Subcutaneous abdominal adipose tissue (tissue), 5 donors: ENCODE data around the gene HMGN3.
"Not testable (repeated sequence)": the region's sequence is repeated elsewhere in the genome, so short reads cannot be mapped to it uniquely, and the experiment has no call there.

Experiments
- H3K27ac ChIP-seq: one replicate; pipeline ENCODE4 v1.7.0; 2013; ENCODE audit warnings: low read depth, mild to moderate bottlenecking, inconsistent platforms, low read length, moderate library complexity
- H3K27me3 ChIP-seq, 5 donors: one replicate each; pipeline ENCODE4 v1.7.0; 2013; ENCODE audit warnings: low read length in 5 of 5, inconsistent platforms in 1 of 5; ENCODE audit not compliant: control insufficient read depth in 5 of 5, insufficient read depth in 4 of 5
- H3K36me3 ChIP-seq, 5 donors: one replicate each; pipeline ENCODE4 v1.7.0; 2013; ENCODE audit warnings: low read length in 5 of 5; ENCODE audit not compliant: control insufficient read depth in 5 of 5, insufficient read depth in 5 of 5
- H3K4me1 ChIP-seq, 5 donors: one replicate each; pipeline ENCODE4 v1.7.0; 2013; ENCODE audit warnings: low read length in 5 of 5, mild to moderate bottlenecking in 3 of 5, moderate library complexity in 1 of 5; ENCODE audit not compliant: control insufficient read depth in 5 of 5, insufficient read depth in 5 of 5
- H3K4me3 ChIP-seq, 5 donors: one replicate each; pipeline ENCODE4 v1.7.0; 2013; ENCODE audit warnings: low read length in 5 of 5, low read depth in 1 of 5
- H3K9ac ChIP-seq, 5 donors: one replicate each; pipeline ENCODE4 v1.7.0; 2013; ENCODE audit warnings: low read length in 5 of 5, mild to moderate bottlenecking in 4 of 5, moderate library complexity in 3 of 5
- H3K9me3 ChIP-seq, 5 donors: one replicate each; pipeline ENCODE4 v1.7.0; 2013; ENCODE audit warnings: low read length in 5 of 5; ENCODE audit not compliant: control insufficient read depth in 5 of 5
- donor health status: healthy.
- donor health status: healthy.
- donor health status: healthy.
- donor health status: healthy.
- donor health status: healthy.

HMGN3 gene

DNA sequence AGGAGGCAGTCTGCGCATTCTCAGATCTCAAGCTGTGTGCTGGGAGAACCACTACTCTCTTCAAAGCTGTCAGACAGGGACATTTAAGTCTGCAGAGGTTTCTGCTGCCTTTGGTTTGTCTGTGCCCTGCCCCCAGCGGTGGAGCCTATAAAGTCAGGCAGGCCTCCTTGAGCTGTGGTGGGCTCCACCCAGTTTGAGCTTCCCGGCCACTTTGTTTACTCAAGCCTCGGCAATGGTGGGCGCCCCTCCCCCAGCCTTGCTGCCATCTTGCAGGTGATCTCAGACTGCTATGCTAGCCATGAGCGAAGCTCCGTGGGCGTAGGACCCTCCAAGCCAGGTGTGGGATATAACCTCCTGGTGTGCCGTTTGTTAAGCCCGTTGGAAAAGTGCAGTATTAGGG lies 22.3 kb upstream of the HMGN3 start:
- H3K4me3 ChIP-seq, H3K9ac ChIP-seq, H3K36me3 ChIP-seq, H3K9me3 ChIP-seq, H3K4me1 ChIP-seq, H3K27me3 ChIP-seq, H3K27ac ChIP-seq: not testable (repeated sequence)

DNA sequence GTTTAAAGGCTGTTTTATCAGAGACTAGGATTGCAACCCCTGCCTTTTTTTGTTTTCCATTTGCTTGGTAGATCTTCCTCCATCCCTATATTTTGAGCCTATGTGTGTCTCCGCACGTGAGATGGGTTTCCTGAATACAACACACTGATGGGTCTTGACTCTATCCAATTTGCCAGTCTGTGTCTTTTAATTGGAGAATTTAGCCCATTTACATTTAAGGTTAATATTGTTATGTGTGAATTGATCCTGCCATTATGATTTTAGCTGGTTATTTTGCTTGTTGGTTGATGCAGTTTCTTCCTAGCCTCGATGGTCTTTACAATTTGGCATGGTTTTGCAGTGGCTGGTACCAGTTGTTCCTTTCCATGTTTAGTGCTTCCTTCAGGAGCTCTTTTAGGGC lies 20.6 kb upstream of the HMGN3 start:
- not testable (repeated sequence) for H3K9me3 ChIP-seq, H3K9ac ChIP-seq, H3K4me3 ChIP-seq, H3K27ac ChIP-seq, H3K36me3 ChIP-seq, H3K4me1 ChIP-seq, H3K27me3 ChIP-seq

- H3K9ac ChIP-seq = no peak overlapping the region
- H3K4me1 ChIP-seq = no peaks in the 10 kb centered on the region
- no peaks in the 10 kb centered on the region for H3K36me3 ChIP-seq
- H3K9me3 ChIP-seq = no peaks in the 10 kb centered on the region
- no peaks in the 10 kb centered on the region for H3K27me3 ChIP-seq
- no peak overlapping the region for H3K27ac ChIP-seq
- H3K4me3 ChIP-seq = no peak overlapping the region
These were observed 16.1 kb upstream of the HMGN3 start for GRCh38 chr6:79250559-79250958.

GRCh38 chr6:79250107-79250514 lies 15.6 kb upstream of the HMGN3 start:
- Histone ChIP-seq H3K4me1 (no peaks in the 10 kb centered on the region), H3K4me3 (no peak overlapping the region), H3K27me3 (no peaks in the 10 kb centered on the region)

DNA sequence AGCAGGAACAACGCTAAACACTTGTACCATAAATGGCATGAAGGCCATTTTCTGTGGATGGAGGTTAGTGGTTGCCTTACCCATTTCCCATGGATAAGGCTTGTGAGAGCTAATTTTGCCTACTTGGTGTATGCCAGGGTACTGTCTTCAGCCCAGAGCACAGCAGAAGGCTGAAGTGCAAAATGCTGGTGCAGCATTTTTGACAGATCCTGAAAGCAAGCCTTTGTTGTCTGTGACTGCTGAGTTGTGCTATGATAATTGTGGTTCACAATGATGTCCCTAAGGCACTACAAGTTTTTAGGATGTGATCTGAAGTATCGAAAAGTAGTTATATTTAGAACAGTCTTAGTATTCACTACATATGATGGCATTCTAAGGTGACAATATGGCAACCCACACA lies 14.7 kb upstream of the HMGN3 start:
- Histone ChIP-seq H3K4me3 (no peak overlapping the region), H3K4me1 (no peaks in the 10 kb centered on the region), H3K9ac (no peak overlapping the region), H3K27me3 (no peaks in the 10 kb centered on the region), H3K9me3 (no peaks in the 10 kb centered on the region), H3K27ac (no peak overlapping the region), H3K36me3 (peaks cover 0 to 3% (median 0%) of the 10 kb centered on the region in 5 donors)

More at GRCh38 chr6:79250107-79250514, 15.6 kb upstream of the HMGN3 start:
- Histone ChIP-seq H3K9ac (no peak overlapping the region), H3K27ac (no peak overlapping the region), H3K36me3 (peaks cover 0 to 3% (median 0%) of the 10 kb centered on the region in 5 donors), H3K9me3 (no peaks in the 10 kb centered on the region)

GRCh38 chr6:79246891-79247290 lies 12.4 kb upstream of the HMGN3 start:
- no peak overlapping the region for H3K4me3 ChIP-seq
- H3K9me3 ChIP-seq = no peaks in the 10 kb centered on the region
- no peaks in the 10 kb centered on the region for H3K27me3 ChIP-seq
- H3K4me1 ChIP-seq = no peaks in the 10 kb centered on the region
- no peak overlapping the region for H3K9ac ChIP-seq
- peaks cover 0 to 3% (median 0%) of the 10 kb centered on the region in 5 donors for H3K36me3 ChIP-seq
- no peak overlapping the region for H3K27ac ChIP-seq

- Histone ChIP-seq H3K36me3 (peaks cover 0 to 7% (median 0%) of the 10 kb centered on the region in 5 donors), H3K4me3 (no peak overlapping the region), H3K9ac (no peak overlapping the region), H3K27ac (no peak overlapping the region), H3K9me3 (no peaks in the 10 kb centered on the region), H3K4me1 (peaks cover 0 to 8% (median 4%) of the 10 kb centered on the region in 5 donors), H3K27me3 (no peaks in the 10 kb centered on the region)
These were observed 6.7 kb upstream of the HMGN3 start for GRCh38 chr6:79241228-79241627.

GRCh38 chr6:79240509-79240908 lies 6.0 kb upstream of the HMGN3 start:
- no peak overlapping the region for H3K27ac ChIP-seq

DNA sequence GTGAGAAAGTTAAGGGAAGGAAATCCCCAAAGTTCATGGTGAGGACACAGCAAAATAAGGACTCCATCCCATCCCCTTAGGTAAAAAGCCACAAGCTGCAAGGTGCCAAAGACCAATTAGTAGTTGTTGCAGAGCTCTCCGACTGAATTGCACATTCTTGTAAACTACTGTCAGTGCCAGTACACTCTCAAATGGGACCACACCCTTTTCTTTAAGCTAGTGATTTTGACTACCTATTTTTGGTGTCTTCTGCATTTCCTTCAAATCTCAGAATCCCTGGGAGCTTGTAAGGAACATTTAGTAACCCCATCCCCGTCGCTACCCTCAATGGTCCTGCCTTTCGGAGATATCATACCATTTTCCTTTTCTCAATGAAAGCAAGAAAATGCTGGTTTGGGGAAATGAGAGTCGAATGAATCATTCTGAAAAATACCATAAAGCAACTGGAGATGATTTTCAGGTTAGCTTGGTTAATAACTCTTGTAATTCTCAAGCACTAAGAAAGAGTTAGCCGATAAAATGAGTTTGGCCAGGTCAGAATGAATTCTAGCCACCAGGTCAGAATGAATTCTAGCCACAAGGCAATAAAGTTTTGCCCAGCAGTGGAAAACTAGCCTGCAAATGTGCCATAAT lies 5.2 kb upstream of the HMGN3 start:
- Histone ChIP-seq H3K36me3 (peaks cover 0 to 4% (median 0%) of the 10 kb centered on the region in 5 donors), H3K4me3 (no peak overlapping the region), H3K9ac (no peak overlapping the region), H3K4me1 (peaks cover 0 to 12% (median 4%) of the 10 kb centered on the region in 5 donors), H3K27ac (no peak overlapping the region), H3K27me3 (no peaks in the 10 kb centered on the region), H3K9me3 (no peaks in the 10 kb centered on the region)

More at GRCh38 chr6:79240509-79240908, 6.0 kb upstream of the HMGN3 start:
- Histone ChIP-seq H3K36me3 (peaks cover 0 to 7% (median 0%) of the 10 kb centered on the region in 5 donors), H3K9ac (no peak overlapping the region), H3K27me3 (no peaks in the 10 kb centered on the region), H3K4me1 (peaks cover 0 to 8% (median 4%) of the 10 kb centered on the region in 5 donors), H3K4me3 (no peak overlapping the region), H3K9me3 (no peaks in the 10 kb centered on the region)

DNA sequence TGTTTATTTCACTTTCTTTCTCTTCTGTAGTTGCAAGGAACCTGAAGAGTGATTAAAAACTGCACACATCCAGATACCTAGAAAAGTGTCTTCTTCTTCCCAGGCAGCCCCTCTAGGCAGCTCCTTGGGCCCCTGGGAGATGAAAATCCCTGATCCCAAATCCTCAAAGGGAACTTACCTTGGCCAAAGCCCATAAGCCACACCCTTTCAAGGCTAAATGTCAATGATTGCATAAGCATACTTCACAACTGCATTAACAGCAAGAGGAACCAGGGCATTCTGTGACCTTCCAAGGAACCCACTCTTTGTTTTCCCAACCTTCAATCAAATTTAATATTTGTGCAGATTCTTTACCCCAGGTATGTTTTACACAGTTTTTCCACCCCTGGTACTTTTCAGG lies 4.4 kb upstream of the HMGN3 start:
- Histone ChIP-seq H3K9ac (no peak overlapping the region), H3K27ac (no peak overlapping the region), H3K27me3 (no peaks in the 10 kb centered on the region), H3K36me3 (peaks cover 0 to 4% (median 0%) of the 10 kb centered on the region in 5 donors), H3K4me1 (peaks cover 0 to 18% (median 6%) of the 10 kb centered on the region in 5 donors), H3K9me3 (no peaks in the 10 kb centered on the region), H3K4me3 (no peak overlapping the region)
